GM12872 (cell line): ENCODE results near the gene CCN6.

Experiments used
- CTCF ChIP-seq: IDR thresholded peaks from 3 replicates; pipeline ENCODE4 v1.5.1; 2011; ENCODE audit warnings: low read depth, mild to moderate bottlenecking, low read length, moderate library complexity; ENCODE audit not compliant: insufficient read depth

CCN6 gene

GRCh38 chr6:112014483-112014882 lies 39.4 kb upstream of the CCN6 start:
- TF ChIP-seq CTCF, result no peak

- TF ChIP-seq CTCF, result no peak
Observed at GRCh38 chr6:112015725-112016124, 38.2 kb upstream of the CCN6 start.

GRCh38 chr6:112016320-112016719 lies 37.6 kb upstream of the CCN6 start:
- TF ChIP-seq CTCF, result no peak

GRCh38 chr6:112017169-112017568 lies 36.7 kb upstream of the CCN6 start:
- no peak for TF ChIP-seq CTCF

- no peak for TF ChIP-seq CTCF
Observed at GRCh38 chr6:112017760-112018537, 36.0 kb upstream of the CCN6 start.

- no peak for TF ChIP-seq CTCF
Observed at GRCh38 chr6:112018619-112019416, 35.1 kb upstream of the CCN6 start.

GRCh38 chr6:112019589-112019988 lies 34.3 kb upstream of the CCN6 start:
- no peak for TF ChIP-seq CTCF
